Activated T-helper 1 cell treated with Interleukin-2 at 50 U/mL for 16 hours (primary cell): ENCODE results near the gene UBE2O.
A peak's percentile ranks its signal among the peaks of the same experiment; 100 is the strongest.

Experiments used
- DNase-seq: peaks from one replicate; pipeline ENCODE4 v3.0.0-alpha.2; 2020; ENCODE audit warnings: low read depth

Gene UBE2O

DNA sequence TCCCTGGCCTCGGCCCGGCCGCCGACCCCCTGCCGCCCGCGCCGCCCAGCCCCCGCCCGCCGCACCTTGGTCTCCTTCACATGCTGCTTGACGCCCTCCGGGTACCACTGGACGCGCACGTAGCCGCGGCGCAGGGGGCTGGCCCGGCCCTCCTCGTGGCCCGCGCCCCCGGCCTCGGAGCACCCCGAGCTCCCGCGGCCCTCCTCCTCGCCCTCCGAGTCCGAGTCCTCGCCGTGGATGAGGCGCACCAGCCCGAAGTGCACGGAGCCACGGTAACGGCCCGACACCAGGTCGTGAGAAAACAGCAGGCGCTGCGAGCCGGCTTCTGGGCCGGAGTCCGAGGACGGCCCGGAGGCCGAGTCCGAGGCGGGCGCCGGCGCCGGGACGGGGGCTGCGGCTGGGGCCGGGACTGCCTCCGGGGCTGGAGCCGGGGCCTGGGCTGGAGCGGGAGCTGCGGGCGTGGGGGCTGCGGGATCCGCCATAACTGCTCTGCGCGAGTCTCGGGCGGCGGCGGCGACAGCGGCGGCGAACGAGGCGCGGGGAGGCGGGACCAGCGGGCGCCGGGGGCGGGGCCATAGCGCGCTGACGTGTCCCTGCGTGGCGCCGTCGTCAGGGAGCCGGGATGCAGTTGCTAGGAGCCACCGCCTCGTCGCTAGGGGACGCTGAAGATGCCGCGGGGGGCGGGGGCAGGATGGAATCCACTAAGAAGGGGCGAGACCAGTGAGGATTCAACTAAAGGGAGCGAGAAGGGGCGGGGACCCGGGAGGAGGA is at the start of gene UBE2O:
UBE2O (minus strand) TSS at position 493 of the 771 bp plus-strand sequence; CDS start at position 482, 11 bp downstream.
- DNase-seq, result peak; percentile 89

DNA sequence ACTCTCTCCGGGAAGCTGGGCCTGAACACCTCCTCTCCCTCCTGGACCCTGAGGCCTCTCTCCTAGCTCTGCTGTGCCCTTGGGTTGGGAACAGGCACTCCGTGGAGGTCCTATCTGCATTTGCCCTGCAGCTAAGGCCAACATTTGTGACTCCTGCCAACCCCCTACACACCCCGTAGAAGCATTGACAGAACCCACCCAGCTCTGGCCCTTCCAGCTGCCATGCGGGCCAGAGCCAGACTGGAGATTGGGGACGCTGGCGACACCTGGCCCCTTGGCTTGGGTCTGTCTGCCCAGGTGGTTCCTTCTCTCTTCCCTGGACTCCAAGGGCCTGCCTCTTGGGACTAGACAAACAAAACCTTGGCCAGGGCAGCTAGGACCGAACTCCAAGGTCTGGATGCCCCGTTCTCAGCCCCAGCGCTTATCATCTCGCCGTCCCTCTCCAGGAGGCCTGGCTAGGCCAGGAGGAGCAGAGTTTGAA is 48.9 kb upstream of the UBE2O start:
- no peak for DNase-seq

DNA sequence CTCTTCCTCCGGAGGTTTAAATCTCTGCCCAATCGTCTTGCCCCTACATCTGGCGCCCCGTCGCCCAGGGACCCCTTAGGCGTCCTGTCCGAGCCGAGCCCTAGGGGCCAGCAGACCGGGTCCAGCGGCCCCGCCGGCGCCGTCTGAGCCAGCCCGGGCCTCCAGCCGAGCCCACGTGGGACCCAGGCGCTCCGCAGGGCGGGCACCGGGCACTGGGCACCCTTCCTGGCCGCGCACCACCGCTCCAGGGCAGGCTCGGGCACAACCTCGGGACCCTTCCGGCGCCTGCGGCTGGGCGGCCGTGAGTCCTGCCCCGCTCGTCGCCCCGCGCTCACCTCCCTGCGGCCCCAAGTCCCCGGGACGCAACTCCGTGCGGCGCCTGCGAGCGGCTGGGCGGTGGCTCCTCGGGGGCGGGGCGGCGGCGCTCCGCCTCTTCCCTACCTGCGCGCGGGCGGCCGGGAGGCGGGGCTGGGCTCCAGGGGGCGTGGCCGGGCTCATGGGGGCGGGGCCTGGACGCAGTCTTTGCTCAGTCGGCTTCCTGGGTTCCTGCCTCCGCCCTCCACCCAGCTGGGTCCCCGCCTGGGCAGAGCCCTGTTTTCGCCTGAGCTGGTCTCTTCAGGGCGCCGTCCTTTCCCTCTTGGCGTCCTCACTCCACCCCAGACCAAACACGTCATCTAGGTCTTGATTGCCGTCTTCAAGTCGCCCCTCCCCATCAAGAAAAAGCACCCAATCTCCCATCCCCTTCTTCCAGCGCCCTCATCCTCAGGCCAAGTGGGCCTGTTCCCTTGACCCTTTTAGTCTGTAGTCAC is 48.3 kb upstream of the UBE2O start, which contains the start of gene RHBDF2:
RHBDF2 (minus strand) TSS at position 406 of the 809 bp plus-strand sequence. CDS start 19,899 bp downstream, outside the sequence.
- peak; percentile 95 for DNase-seq

DNA sequence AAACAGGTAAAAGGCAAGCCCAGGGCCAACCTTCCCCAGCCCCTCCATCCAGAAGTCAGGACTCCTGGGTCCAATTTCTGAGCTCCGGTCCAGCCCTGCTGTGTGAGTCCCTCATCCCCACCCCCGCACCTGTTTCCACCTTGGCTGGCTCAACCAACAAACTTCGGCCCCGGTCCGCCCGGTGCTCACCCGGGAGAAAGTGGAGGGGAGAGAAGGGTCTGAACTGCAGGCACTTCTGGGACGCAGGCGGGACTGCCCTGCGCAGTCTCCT is 47.7 kb upstream of the UBE2O start:
- no peak for DNase-seq

DNA sequence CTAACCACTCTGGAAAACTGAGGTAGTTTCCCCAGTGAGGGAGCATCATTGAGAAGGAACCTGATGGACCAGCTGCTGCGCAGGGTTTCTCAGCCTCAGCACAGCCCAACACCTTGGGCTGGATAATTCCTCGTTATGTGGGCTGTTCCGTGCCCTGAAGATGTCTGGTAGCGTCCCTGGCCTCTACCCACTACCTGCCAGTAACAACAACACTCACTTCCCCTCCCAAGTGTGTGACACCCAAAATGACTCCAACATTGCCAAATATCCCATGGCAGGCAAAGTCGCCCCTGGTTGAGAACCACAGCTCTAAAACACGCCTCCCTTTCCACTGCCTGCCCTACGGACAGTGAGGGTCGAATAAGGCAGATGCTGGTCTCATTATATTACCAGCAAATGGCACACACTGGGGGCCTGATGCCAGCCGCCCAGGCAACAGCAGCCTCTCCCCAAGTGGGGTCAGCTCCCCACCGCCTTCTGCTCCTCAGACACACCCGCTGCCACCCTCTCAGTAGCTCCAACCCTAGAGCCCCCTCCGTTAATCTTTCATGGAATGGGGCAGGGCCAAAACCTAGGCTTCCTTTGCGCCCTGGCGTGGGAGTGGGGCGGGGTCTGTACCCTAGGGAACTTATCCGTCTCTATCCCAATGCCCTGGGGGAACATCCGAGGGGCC is 47.3 kb upstream of the UBE2O start:
- DNase-seq, result no peak

DNA sequence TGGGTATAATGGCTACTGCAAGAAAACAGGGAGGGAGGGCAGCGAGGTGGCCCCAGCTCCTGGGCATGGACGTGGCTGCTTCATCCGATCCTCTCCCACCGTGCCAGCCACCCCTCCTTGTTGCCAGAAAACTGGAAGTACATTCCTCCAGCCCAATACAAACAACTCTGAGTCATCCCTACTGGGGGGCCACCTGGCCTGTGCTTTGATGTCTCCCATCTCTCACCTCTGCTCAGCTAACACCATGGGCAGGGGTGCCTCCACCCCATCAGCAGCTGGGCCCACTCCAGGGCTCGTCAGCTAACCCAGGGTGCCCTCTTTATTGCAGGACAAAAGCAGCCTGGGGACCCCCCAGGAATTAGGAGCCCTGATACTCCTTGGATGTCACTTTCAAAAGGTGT is 46.3 kb upstream of the UBE2O start:
- DNase-seq, result no peak

DNA sequence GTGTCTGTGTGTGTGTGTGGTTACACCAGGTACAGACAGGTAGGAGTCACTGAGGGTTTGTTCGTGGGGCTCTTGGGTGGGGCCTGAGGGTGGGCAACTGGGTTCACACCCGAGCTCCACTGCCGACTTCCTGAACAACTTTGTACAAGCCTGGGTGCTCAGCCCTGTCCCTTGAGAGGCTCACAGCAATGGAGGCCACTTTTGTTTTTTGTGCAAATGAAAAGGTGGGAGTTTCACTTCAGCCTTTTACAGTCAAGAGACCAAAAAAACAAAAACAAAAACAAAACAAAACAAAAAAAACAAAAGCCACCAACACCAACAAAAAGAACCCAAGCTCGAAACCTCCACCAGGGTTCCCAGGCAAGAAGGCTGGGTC is 45.9 kb upstream of the UBE2O start:
- no peak for DNase-seq

DNA sequence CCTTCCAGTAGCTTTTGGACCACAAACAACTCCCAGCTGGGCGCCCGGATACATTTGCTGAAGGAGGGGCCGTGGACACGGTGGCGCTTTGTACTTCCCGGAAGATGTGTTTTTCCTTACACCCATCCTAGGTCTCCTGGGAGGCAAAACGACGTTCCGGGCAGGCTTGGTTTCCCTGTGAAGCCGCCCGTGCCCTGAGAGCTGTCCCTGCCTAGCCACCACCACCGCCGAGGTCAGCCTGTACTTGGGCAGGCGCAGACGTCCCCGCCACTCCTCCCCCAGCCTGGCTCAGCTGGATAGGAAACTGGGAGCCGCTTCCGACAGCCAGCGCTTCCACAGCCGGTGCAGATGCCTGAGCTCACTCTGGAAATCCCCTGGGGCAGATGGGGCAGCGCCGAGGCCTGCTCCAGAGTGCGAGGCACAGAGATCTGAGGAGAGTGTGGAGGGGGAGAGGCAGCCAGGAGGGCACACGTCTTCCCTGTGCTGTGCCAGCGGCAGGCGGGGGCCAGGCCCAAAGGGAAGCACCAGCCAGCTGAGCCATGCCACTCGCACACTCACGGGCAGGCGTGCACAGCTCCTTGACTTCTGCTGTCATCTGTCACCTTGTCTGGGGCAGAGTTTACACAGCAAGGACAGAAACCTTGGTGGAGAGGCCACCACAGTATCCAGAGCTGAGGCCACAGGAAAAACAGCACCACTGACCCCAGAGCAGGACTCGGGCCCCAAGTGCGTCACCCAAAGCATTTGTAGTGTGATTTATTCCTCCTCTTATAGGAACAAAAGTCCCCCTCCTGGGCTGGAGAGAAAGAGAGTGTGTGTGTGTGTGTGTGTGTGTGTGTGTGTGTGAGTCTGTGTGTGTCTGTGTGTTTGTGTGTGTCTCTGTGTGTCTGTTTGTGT is 45.3 kb upstream of the UBE2O start:
- no peak for DNase-seq

DNA sequence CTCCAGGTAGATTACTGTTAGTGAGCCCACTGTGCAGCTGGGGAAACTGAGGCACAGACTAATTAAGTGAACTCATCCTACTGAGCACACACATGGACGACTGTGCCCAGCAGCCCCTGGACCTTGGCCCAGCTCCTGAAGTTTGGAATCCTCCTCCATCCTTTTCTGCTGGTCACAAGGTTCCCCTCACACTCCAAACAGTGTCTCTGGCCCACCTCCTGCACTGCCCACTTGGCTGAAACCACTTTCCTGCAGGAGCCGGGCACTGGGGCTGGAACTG is 44.7 kb upstream of the UBE2O start:
- no peak for DNase-seq

DNA sequence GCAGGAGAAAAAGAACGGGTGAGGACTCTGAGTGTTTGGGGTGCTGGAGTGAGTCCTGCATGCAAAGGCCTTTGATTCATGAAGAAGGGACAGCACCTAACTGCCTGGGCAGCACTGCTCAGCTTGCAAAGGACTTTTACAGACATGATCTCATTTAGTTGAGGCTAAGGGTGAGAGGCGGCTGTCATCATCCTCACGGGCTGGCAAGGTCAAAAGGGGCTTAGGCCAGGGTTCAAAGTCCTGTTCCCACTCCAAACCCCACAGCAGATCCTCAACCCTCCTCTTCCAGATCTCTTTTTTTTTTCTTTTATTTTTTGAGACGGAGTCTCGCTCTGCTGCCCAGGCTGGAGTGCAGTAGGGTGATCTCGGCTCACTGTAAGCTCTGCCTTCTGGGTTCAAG is 43.5 kb upstream of the UBE2O start:
- DNase-seq, result no peak

DNA sequence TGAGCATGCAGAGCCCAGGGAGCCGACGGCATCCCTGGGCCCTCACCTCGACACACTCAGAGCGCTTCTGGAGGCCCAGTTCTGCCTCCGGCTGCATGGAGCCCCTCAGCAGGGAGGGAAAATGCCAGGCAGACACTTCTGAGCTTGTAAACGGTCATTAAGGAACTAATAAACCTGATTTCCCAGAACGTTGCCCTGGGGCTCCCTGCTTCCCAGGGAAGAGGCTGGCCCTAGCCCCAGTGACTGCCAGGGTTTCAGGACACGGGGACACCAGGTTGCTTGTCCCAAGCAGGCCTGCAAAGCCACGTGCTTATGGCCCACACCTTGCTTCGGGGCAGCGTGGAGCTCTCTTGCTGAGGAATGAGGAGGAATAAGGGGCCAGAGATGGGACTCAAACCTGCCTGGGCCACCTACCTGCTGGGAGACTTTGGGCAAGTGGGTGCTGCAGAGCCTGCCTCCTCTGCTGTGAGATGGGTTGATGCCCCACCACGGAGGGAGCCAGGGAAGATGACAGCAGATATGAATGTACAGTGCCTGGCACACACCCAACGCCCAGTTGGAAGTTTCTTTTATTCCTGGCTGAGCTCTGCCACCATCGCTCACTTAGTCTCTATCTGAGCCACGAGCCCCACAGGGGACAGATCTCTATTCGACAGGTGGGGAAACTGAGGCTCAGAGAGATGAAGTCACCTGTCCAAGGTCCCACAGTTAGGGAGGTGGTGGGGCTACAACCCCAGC is 42.9 kb upstream of the UBE2O start:
- DNase-seq, result no peak

DNA sequence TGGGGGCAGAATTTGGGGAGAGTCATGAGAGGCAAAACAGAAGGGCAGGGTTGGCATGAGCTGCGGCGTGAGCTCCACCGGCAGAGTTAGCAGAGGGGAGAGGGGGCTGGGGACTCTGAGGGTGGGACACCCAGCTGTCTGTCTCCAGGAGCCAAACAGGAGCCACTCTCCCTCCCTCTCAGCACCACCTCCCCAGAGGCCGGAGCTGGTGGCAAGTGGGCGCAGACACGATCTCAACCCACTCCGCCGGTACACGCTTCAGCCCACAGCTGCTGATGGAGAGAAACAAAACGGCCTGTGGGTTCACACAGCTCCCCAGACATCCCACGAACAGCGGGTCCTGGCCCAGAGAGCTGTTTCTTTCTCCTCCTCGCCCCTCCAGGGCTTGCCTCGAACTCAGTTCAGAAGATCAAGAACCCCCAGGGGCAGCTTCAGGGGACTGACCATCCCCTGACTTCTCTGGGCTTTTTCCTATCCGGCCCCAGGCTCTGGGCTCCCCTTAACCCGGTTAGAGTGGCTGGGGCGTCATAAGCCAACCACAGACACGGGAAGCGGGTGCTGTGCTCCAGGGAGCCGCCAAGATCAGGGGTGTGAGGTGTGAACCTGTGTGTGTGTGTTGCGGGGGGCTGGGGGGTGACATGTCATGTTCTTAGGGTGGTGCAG is 40.7 kb upstream of the UBE2O start:
- no peak for DNase-seq

DNA sequence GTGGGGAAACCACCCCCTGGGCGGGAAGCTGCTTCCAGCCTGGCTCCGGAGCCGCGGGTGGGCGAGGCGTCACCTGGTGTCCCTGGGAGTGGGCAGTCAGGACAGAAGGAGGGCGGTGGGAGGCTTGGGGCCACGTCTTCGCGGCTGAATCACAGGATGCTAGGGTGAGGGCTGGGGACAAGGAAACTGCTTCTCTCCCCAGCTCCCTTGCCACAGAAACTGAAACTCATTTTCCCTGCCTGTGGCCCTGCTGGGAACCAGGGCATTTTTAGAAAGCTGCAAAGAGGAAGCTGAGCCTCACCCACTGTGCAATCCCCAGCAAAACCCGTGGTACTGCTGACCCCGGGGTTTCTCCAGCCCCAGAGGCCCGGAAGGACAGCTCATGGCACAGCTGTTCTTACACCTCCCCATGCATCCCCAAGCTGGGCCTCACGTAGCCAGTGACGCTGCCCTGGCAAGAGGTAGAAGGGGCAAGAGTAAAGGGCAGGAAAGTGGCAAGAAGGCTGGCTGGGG is 40.1 kb upstream of the UBE2O start:
- DNase-seq, result no peak

DNA sequence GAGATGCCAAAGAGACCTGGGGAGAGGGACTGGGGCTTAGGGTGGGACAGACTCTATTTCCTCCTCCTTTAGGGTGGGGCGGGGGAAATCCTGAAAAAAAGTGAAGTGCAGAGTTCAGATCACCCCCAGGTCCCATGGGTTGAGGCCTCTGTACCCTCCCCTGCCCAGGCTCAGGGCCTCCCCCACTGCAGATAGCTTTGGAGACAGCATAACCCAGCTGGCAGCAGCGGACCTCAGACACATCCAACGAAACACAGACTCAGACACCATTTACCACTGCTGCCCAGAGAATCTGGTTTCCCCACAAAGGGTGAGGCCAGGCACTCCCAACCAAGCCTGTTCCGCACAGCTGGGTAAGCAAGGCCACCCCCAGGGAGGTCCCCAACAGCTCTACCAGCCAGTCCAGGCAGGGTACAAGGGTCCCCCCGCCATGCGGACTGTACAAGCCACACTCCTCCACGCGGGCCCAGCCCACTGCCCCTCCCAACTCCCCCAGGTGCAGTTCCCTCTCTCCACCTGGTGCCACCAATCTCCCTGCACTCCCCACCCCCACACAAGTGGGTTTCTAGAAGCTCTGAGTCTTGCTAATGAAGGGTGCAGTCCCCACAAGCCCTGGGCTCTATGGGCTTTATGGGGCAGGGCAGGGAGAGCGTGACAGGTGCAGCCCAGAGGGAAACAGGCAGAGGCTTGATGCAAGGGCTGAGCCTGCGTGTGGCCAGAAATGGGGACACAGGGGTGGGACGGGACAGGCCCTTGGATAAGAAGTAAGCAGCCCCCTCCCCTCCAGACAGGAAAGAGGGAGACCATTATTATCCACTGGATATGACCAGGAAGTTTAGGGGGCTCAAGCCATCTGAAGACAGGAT is 39.4 kb upstream of the UBE2O start:
- DNase-seq, result no peak

DNA sequence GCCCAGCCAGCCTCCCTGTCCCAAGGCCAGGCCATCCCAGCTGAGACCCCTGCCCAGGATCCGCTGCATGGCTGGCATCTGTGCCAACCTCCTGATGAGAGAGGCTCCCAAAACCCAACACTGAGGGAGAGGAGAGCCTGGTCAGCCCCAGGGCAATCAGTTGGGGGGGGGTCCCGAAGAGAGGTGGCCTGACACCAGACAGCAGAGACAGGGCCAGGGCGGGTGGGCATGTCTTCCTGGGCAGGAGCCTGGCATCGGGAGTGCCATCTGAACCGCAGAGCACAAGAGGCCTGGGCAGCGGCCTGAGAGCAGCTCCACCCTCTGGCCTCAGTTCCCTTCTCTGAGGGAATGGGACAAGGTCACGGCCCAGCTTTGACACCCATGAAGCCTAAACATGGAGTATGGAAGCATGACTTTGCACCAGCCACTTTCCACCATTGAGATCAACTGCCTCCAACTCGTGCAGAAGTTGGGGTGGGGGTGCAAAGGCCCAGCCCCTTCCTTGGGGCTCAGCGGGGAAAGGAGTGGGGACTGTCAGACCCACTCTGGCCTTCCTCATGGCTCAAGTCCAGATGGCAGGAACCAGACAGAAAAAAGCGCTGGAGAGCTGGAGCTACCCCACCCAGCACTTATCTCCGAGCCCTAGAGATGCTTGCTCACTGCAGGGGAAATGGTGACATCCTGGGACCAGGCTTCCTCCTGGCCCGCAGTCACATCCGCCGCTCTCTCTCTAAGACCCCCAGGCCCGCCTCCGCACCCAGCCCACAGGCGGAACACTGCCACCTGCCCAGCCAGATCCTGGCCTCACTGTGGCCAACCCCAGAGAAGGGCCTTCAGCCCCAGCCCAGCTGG is 38.5 kb upstream of the UBE2O start:
- no peak for DNase-seq

DNA sequence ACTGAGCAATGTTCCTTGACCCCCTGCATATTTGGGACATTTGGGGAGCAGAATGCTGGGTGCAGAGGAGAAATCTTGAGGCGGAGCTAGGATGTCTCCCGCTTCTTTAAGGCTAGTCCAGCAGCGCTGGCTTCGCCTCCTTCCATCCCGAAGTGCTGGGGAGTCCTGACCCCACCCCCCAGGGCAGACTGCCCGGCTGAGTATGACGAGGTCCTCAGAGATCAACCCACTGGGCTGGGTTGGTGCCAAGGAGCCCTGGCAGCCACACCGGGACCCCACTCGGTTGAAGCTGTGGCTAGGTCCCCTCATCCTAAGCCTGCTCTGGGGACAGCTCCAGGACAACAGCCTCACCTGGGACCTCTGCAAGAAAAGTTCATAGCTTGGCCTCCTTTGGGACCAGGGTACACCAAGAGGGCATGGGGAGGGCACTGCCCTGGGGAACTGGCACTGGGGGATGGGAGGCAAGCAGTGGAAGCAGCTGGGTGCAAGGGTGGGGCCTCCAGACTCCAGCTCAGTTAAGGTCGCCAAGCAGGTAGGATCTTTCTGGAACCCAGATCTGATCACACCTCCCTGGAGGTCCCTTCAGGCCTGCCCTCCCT is 37.3 kb upstream of the UBE2O start:
- DNase-seq, result no peak

DNA sequence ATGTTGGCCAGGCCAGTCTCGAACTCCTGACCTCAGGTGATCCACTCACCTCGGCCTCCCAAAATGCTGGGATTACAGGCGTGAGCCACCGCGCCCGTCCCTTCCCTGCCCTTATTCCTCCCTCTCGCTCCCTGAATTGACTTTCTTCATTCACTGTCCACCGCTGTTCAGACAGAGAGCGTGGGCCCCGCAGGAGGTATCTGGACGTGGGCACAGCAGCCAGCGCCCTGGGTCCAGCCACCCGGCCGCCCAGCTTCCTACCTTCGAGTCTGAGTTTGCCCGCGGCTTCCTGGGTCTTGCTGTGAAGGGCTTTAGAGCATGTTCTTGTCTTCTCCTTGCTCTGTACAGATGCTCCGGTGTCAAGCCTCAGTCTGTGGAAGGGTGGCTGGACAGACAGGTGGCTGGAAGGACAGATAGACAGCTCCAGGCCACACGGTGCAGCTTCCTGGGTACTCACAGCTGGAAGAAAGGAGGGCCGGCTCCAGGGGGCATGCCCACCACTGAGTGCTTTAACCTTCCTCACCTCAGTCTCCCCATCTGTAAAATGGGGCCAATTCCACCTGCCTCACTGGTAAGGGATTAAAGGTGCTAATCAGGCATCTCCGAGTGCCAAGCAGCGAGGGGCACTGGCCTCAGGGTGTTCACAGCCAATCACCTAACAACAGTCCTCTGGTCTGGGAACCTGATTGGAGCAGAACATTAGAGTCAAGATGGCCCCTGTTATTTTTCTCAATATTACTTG is 34.7 kb upstream of the UBE2O start:
- DNase-seq, result no peak

DNA sequence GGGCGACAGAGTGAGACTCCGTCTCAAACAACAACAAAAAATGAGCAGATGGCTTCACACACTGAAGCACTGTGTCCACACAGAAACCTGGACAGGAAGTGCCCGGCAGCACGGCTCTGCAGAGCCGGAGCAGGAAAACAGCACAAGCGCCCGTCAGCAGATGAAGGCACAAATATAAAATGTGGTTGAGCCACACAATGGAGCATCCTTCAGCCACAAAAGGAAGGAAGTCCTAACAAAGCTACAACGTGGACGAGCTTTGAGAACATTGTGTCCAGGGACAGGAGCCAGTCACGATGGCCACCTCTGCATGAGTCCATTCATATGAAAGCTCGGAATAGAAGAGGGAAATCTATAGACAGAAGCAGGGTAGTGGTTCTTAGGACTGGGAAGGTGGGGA is 32.6 kb upstream of the UBE2O start:
- DNase-seq, result no peak
